ENCODE data around the gene SBK3.

GRCh38 chr19:55536951-55537740 lies 8.2 kb downstream of the SBK3 start, which contains the start of gene SBK2:
- no peak for TF ChIP-seq CTCF (IDR thresholded peaks at IDR 0.05)
- TF ChIP-seq POLR2A (IDR thresholded peaks at IDR 0.05) = no peak
- TF ChIP-seq POLR2AphosphoS5 (IDR thresholded peaks at IDR 0.05) = no peak

Measured in prostate gland (tissue), 2 donors.